Astrocyte (in vitro differentiated cells and primary cell): ENCODE measurements around the gene A4GNT.

Experiments used
- CTCF ChIP-seq: IDR thresholded peaks from 2 replicates; pipeline ENCODE4 v1.5.1; 2011; ENCODE audit warnings: low read depth, mild to moderate bottlenecking, inconsistent platforms, low read length, moderate library complexity; ENCODE audit not compliant: insufficient read depth
- EZH2 ChIP-seq: IDR thresholded peaks from 2 replicates; pipeline ENCODE4 v1.6.1; 2012; ENCODE audit warnings: mild to moderate bottlenecking, low read length, inconsistent platforms; ENCODE audit not compliant: insufficient read depth

- TF ChIP-seq CTCF (no peak), EZH2 (no peak)
These were observed 16.3 kb upstream of the A4GNT start for GRCh38 chr3:138148503-138148902.
